Skeletal muscle satellite cell (primary cell): Measurements from ENCODE around the gene ZNF74.

Experiments
- H3K27me3 ChIP-seq: 2 replicates; pipeline ENCODE4 v1.7.0; 2013; ENCODE audit warnings: low read length; ENCODE audit not compliant: control insufficient read depth, insufficient read depth
- H3K36me3 ChIP-seq: 2 replicates; pipeline ENCODE4 v1.7.0; 2013; ENCODE audit warnings: mild to moderate bottlenecking, control low read depth, low read length; ENCODE audit not compliant: insufficient read depth
- H3K4me1 ChIP-seq: 2 replicates; pipeline ENCODE4 v1.7.0; 2013; ENCODE audit warnings: low read length; ENCODE audit not compliant: control insufficient read depth, insufficient read depth
- H3K4me2 ChIP-seq: 2 replicates; pipeline ENCODE4 v1.7.0; 2013; ENCODE audit warnings: mild to moderate bottlenecking, low read length
- H3K4me3 ChIP-seq: 2 replicates; pipeline ENCODE4 v1.7.0; 2013; ENCODE audit warnings: low read length
- H3K9ac ChIP-seq: 2 replicates; pipeline ENCODE4 v1.7.0; 2013; ENCODE audit warnings: mild to moderate bottlenecking, low read depth, low read length, moderate library complexity
- H3K9me3 ChIP-seq: replicated peaks from 2 replicates; pipeline ENCODE4 v1.7.0; 2013; ENCODE audit warnings: mild to moderate bottlenecking, control low read depth, low read length

ZNF74 gene

GRCh38 chr22:20438427-20438677, 44.4 kb downstream of the ZNF74 start:
- Histone ChIP-seq H3K27me3 (no peaks in the 10 kb centered on the region), H3K4me1 (peaks cover 13% of the 10 kb centered on the region), H3K4me2 (peak overlapping the region; percentile 94), H3K36me3 (no peaks in the 10 kb centered on the region), H3K9me3 (no peaks in the 10 kb centered on the region), H3K4me3 (peak overlapping the region; percentile 96), H3K9ac (peak overlapping the region; percentile 84)

- H3K4me1 ChIP-seq: peaks cover 13% of the 10 kb centered on the region
- H3K36me3 ChIP-seq: no peaks in the 10 kb centered on the region
- H3K27me3 ChIP-seq: no peaks in the 10 kb centered on the region
- H3K9me3 ChIP-seq: no peaks in the 10 kb centered on the region
- no peak overlapping the region for H3K9ac ChIP-seq
- H3K4me3 ChIP-seq: no peak overlapping the region
- H3K4me2 ChIP-seq: no peak overlapping the region
Measured at GRCh38 chr22:20438678-20439492, 44.9 kb downstream of the ZNF74 start.

- no peaks in the 10 kb centered on the region for H3K27me3 ChIP-seq
- H3K4me3 ChIP-seq: no peak overlapping the region
- H3K9me3 ChIP-seq: no peaks in the 10 kb centered on the region
Measured at GRCh38 chr22:20439556-20439927, 45.6 kb downstream of the ZNF74 start.

GRCh38 chr22:20439928-20440575, 46.1 kb downstream of the ZNF74 start:
- peaks cover 13% of the 10 kb centered on the region for H3K4me1 ChIP-seq
- no peak overlapping the region for H3K4me3 ChIP-seq
- no peak overlapping the region for H3K4me2 ChIP-seq
- H3K27me3 ChIP-seq: no peaks in the 10 kb centered on the region
- no peaks in the 10 kb centered on the region for H3K9me3 ChIP-seq
- H3K36me3 ChIP-seq: peaks cover 7% of the 10 kb centered on the region
- H3K9ac ChIP-seq: no peak overlapping the region

More at GRCh38 chr22:20439556-20439927, 45.6 kb downstream of the ZNF74 start:
- Histone ChIP-seq H3K9ac (no peak overlapping the region), H3K36me3 (peaks cover 6% of the 10 kb centered on the region), H3K4me1 (peaks cover 13% of the 10 kb centered on the region), H3K4me2 (no peak overlapping the region)

- H3K9ac ChIP-seq: no peak overlapping the region
- H3K36me3 ChIP-seq: peaks cover 8% of the 10 kb centered on the region
- no peak overlapping the region for H3K4me2 ChIP-seq
- no peak overlapping the region for H3K4me3 ChIP-seq
- no peaks in the 10 kb centered on the region for H3K9me3 ChIP-seq
- H3K4me1 ChIP-seq: peaks cover 7% of the 10 kb centered on the region
- no peaks in the 10 kb centered on the region for H3K27me3 ChIP-seq
Measured at GRCh38 chr22:20440637-20441591, 47.0 kb downstream of the ZNF74 start.

- H3K36me3 ChIP-seq: peaks cover 13% of the 10 kb centered on the region
- no peak overlapping the region for H3K9ac ChIP-seq
- H3K4me3 ChIP-seq: no peak overlapping the region
- no peaks in the 10 kb centered on the region for H3K27me3 ChIP-seq
- H3K4me1 ChIP-seq: peaks cover 5% of the 10 kb centered on the region
- H3K9me3 ChIP-seq: no peaks in the 10 kb centered on the region
- H3K4me2 ChIP-seq: no peak overlapping the region
Measured at GRCh38 chr22:20441631-20442484, 47.9 kb downstream of the ZNF74 start.

GRCh38 chr22:20442485-20443284, 48.7 kb downstream of the ZNF74 start:
- Histone ChIP-seq H3K36me3 (peaks cover 13% of the 10 kb centered on the region), H3K4me3 (no peak overlapping the region), H3K9me3 (no peaks in the 10 kb centered on the region), H3K4me2 (no peak overlapping the region), H3K27me3 (no peaks in the 10 kb centered on the region), H3K9ac (no peak overlapping the region), H3K4me1 (peaks cover 5% of the 10 kb centered on the region)

GRCh38 chr22:20444325-20444724, 50.4 kb downstream of the ZNF74 start:
- H3K4me2 ChIP-seq: no peak overlapping the region
- H3K36me3 ChIP-seq: peaks cover 13% of the 10 kb centered on the region
- H3K4me1 ChIP-seq: no peaks in the 10 kb centered on the region
- no peaks in the 10 kb centered on the region for H3K9me3 ChIP-seq
- no peak overlapping the region for H3K9ac ChIP-seq
- no peak overlapping the region for H3K4me3 ChIP-seq
- no peaks in the 10 kb centered on the region for H3K27me3 ChIP-seq

- H3K4me1 ChIP-seq: no peaks in the 10 kb centered on the region
- no peak overlapping the region for H3K4me2 ChIP-seq
- H3K36me3 ChIP-seq: peaks cover 21% of the 10 kb centered on the region
- no peak overlapping the region for H3K4me3 ChIP-seq
- H3K9ac ChIP-seq: no peak overlapping the region
- no peaks in the 10 kb centered on the region for H3K27me3 ChIP-seq
- no peaks in the 10 kb centered on the region for H3K9me3 ChIP-seq
Measured at GRCh38 chr22:20446383-20446970, 52.5 kb downstream of the ZNF74 start.

GRCh38 chr22:20448630-20449029, 54.7 kb downstream of the ZNF74 start:
- H3K4me2 ChIP-seq: no peak overlapping the region
- H3K27me3 ChIP-seq: no peaks in the 10 kb centered on the region
- no peaks in the 10 kb centered on the region for H3K4me1 ChIP-seq
- H3K4me3 ChIP-seq: no peak overlapping the region
- no peaks in the 10 kb centered on the region for H3K9me3 ChIP-seq
- no peak overlapping the region for H3K9ac ChIP-seq
- H3K36me3 ChIP-seq: peaks cover 27% of the 10 kb centered on the region
